Measurements from ENCODE around the gene SNCA.

Gene SNCA

GRCh38 chr4:89685690-89686089, 151.3 kb downstream of the SNCA start (continued):
- TF ChIP-seq ZFP69B (tag by site-specific recombination; IDR thresholded peaks at IDR 0.05) (no peak), KLF16 (tag by site-specific recombination; IDR thresholded peaks at IDR 0.05) (no peak), ZNF510 (tag by site-specific recombination; IDR thresholded peaks at IDR 0.05; ENCODE audit: insufficient replicate concordance) (no peak), ZNF514 (tag by site-specific recombination; IDR thresholded peaks at IDR 0.05) (no peak), SP3 (tag by site-specific recombination; IDR thresholded peaks at IDR 0.05) (no peak), OSR2 (tag by site-specific recombination; IDR thresholded peaks at IDR 0.05) (no peak), ZNF660 (tag by site-specific recombination; IDR thresholded peaks at IDR 0.05) (no peak), ZNF366 (tag by site-specific recombination; conservative IDR thresholded peaks at IDR 0.05) (no peak), ZNF449 (tag by site-specific recombination; IDR thresholded peaks at IDR 0.05) (no peak)
- TF ChIP-seq, protein P1, sequence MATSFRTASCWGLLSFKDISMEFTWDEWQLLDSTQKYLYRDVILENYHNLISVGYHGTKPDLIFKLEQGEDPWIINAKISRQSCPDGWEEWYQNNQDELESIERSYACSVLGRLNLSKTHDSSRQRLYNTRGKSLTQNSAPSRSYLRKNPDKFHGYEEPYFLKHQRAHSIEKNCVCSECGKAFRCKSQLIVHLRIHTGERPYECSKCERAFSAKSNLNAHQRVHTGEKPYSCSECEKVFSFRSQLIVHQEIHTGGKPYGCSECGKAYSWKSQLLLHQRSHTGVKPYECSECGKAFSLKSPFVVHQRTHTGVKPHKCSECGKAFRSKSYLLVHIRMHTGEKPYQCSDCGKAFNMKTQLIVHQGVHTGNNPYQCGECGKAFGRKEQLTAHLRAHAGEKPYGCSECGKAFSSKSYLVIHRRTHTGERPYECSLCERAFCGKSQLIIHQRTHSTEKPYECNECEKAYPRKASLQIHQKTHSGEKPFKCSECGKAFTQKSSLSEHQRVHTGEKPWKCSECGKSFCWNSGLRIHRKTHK (tag by site-specific recombination; IDR thresholded peaks at IDR 0.05), result no peak

GRCh38 chr4:89685277-89685676, 151.7 kb downstream of the SNCA start:
- H3K36me3 ChIP-seq (ENCODE audit: control insufficient read depth in 2 of 2, insufficient read depth in 1 of 2, low read length in 2 of 2), result no peaks in the 10 kb centered on the region
- no peaks in the 10 kb centered on the region for H3K9me3 ChIP-seq (ENCODE audit: control insufficient read depth, insufficient read depth, low read depth, low read length)
- H3K27ac ChIP-seq (ENCODE audit: extremely low read depth, low read depth, low read length), result no peak overlapping the region
- ChIA-PET POLR2A (no interaction called here), CTCF (interaction anchor here (1.0 kb wide), 1 partner anchor 17 kb away, joined by 3 read pairs; no protein-coding TSS in a partner anchor)
- no peak overlapping the region for H3K4me3 ChIP-seq (ENCODE audit: low read depth, low read length)
- no peaks in the 10 kb centered on the region for H3K4me1 ChIP-seq (ENCODE audit: control insufficient read depth, insufficient read depth, low read length)
- TF ChIP-seq ZNF155 (tag by site-specific recombination; IDR thresholded peaks at IDR 0.05) (no peak), YY2 (tag by site-specific recombination; IDR thresholded peaks at IDR 0.05) (no peak), ZNF221 (tag by site-specific recombination; IDR thresholded peaks at IDR 0.05; ENCODE audit: borderline replicate concordance) (no peak), ZNF311 (tag by site-specific recombination; IDR thresholded peaks at IDR 0.05; ENCODE audit: borderline replicate concordance) (no peak), ZNF548 (tag by site-specific recombination; IDR thresholded peaks at IDR 0.05) (no peak), ZNF37A (tag by site-specific recombination; IDR thresholded peaks at IDR 0.05) (no peak), SCRT2 (tag by site-specific recombination; IDR thresholded peaks at IDR 0.05) (no peak), KLF7 (tag by site-specific recombination; IDR thresholded peaks at IDR 0.05; ENCODE audit: borderline replicate concordance) (no peak), GLI4 (tag by site-specific recombination; IDR thresholded peaks at IDR 0.05) (no peak), ZNF670 (tag by site-specific recombination; IDR thresholded peaks at IDR 0.05; ENCODE audit: low read depth) (no peak), ZNF239 (tag by site-specific recombination; IDR thresholded peaks at IDR 0.05) (no peak)

- Histone ChIP-seq H3K36me3 (ENCODE audit: control insufficient read depth in 2 of 2, insufficient read depth in 1 of 2, low read length in 2 of 2) (no peaks in the 10 kb centered on the region), H3K27ac (ENCODE audit: extremely low read depth, low read depth, low read length) (no peak overlapping the region), H3K9me3 (ENCODE audit: control insufficient read depth, insufficient read depth, low read depth, low read length) (no peaks in the 10 kb centered on the region), H3K4me3 (ENCODE audit: low read depth, low read length) (no peak overlapping the region), H3K4me1 (ENCODE audit: control insufficient read depth, insufficient read depth, low read length) (no peaks in the 10 kb centered on the region)
- ChIA-PET CTCF (interaction anchor here (1.0 kb wide), 1 partner anchor 16 kb away, joined by 3 read pairs; no protein-coding TSS in a partner anchor), POLR2A (no interaction called here)
- TF ChIP-seq ZNF510 (tag by site-specific recombination; IDR thresholded peaks at IDR 0.05; ENCODE audit: insufficient replicate concordance) (no peak), ZBTB7A (tag by site-specific recombination; IDR thresholded peaks at IDR 0.05; ENCODE audit: low read depth) (no peak), ZNF518A (tag by site-specific recombination; conservative IDR thresholded peaks at IDR 0.05; ENCODE audit: low read depth) (no peak), OSR2 (tag by site-specific recombination; IDR thresholded peaks at IDR 0.05) (no peak), BCL11A (tag by site-specific recombination; IDR thresholded peaks at IDR 0.05; ENCODE audit: low read depth) (no peak), ZNF776 (tag by site-specific recombination; IDR thresholded peaks at IDR 0.05; ENCODE audit: borderline replicate concordance) (no peak), MYNN (tag by site-specific recombination; IDR thresholded peaks at IDR 0.05; ENCODE audit: borderline replicate concordance) (no peak), ZSCAN16 (tag by site-specific recombination; IDR thresholded peaks at IDR 0.05) (no peak)
Observed at GRCh38 chr4:89684536-89684935, 152.4 kb downstream of the SNCA start.

Data from HEK293 (cell line).